ENCODE results near the gene CEP104. TPM values are rescaled to one million over a fixed set of nuclear protein-coding genes. Genes with fewer than 3 reads are reported as not detected.
A peak's percentile ranks its signal among the peaks of the same experiment; 100 is the strongest.

The CEP104 gene
- total and polyA plus RNA-seq, 9 of the 15 experiments (the other 6 are each of a cell fraction or from before 2014, with no cell fraction given), result 11.2 to 63.4 (median 42.6) TPM

DNA sequence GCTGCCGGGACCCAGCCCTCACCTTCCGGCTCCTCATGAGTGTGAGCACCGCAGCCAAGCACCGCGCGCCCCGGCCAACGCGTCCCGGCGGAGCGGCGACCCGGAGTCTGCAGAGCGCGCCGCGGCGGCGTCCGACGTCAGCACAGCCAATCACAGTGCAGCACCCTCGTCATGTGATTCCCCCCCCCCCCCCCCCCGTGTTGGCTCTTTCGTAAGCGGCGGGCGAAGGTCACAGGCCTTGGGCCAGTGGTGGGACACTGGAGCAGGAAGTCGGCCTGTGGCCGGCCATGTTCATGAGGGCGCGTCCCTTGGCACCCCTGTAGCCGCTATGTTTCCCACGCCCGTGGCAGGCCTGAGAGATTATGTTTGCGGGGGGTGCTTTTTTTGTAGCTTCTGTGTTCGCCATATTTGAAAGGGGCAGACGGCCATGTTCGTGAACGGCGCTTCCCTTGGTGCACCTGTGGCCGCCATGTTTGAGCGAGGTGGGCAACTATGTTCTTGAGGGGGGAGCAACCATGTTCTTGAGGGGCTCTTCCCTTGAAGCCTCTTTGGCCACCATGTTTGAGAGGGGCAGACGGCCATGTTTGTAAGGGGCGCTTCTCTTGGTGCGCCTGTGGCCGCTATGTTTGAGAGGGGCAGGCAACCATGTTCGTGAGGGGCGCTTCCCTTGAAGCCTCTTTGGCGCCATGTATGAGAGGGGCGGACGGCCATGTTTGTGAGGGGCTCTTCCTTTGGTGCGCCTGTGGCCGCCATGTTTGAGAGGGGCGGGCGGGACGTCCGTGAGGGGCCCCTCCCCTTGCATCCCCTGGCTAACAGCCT, 43.3 kb upstream of the CEP104 start, which contains the start of gene C1orf174 (continued):
- TF ChIP-seq UBTF (IDR thresholded peaks at IDR 0.05; ENCODE audit: borderline replicate concordance in 1 of 2, low read depth in 2 of 2, low read length in 2 of 2) (peak; percentile 68 to 79; a peak in 2 of 4 replicates), GTF2E2 (tag; IDR thresholded peaks at IDR 0.05) (no peak; the same call in 1 of the 2 replicates), ZNF764 (CRISPR knock-in tag; IDR thresholded peaks at IDR 0.05; ENCODE audit: low read depth) (no peak), MIER1 (IDR thresholded peaks at IDR 0.05; ENCODE audit: low read depth) (no peak), GABPB1 (CRISPR knock-in tag; IDR thresholded peaks at IDR 0.05) (peak; percentile 74), ZNF41 (CRISPR knock-in tag; conservative IDR thresholded peaks at IDR 0.05) (peak; percentile 67; the same call in 1 of the 2 replicates), OTX1 (CRISPR knock-in tag; IDR thresholded peaks at IDR 0.05) (peak; percentile 53; the same call in 1 of the 2 replicates), PHF8 (IDR thresholded peaks at IDR 0.05; ENCODE audit: borderline replicate concordance, low read length) (peak; percentile 97), ARHGAP35 (IDR thresholded peaks at IDR 0.05; ENCODE audit: partially characterized antibody) (no peak), CLOCK (CRISPR knock-in tag; IDR thresholded peaks at IDR 0.05; ENCODE audit: borderline replicate concordance) (no peak), ARID1B (IDR thresholded peaks at IDR 0.05) (no peak; the same call in 1 of the 2 replicates), CREM (IDR thresholded peaks at IDR 0.05; ENCODE audit: low read depth) (peak; percentile 92), SAFB (IDR thresholded peaks at IDR 0.05; ENCODE audit: borderline replicate concordance, low read depth, low read length) (0 out of 2 replicates have a peak, but pooled peaks have one; percentile 57), MYC (IDR thresholded peaks at IDR 0.05; ENCODE audit: low read depth, low read length) (peak; percentile 75), MYC (CRISPR knock-in tag; IDR thresholded peaks at IDR 0.05; ENCODE audit: borderline replicate concordance, low read depth) (peak; percentile 63; the same call in 1 of the 2 replicates), MTA2 (IDR thresholded peaks at IDR 0.05; ENCODE audit: low read depth) (0 out of 2 replicates have a peak, but pooled peaks have one; percentile 17)
- TF ChIP-seq, protein P1, sequence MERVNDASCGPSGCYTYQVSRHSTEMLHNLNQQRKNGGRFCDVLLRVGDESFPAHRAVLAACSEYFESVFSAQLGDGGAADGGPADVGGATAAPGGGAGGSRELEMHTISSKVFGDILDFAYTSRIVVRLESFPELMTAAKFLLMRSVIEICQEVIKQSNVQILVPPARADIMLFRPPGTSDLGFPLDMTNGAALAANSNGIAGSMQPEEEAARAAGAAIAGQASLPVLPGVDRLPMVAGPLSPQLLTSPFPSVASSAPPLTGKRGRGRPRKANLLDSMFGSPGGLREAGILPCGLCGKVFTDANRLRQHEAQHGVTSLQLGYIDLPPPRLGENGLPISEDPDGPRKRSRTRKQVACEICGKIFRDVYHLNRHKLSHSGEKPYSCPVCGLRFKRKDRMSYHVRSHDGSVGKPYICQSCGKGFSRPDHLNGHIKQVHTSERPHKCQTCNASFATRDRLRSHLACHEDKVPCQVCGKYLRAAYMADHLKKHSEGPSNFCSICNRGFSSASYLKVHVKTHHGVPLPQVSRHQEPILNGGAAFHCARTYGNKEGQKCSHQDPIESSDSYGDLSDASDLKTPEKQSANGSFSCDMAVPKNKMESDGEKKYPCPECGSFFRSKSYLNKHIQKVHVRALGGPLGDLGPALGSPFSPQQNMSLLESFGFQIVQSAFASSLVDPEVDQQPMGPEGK (CRISPR knock-in tag; IDR thresholded peaks at IDR 0.05; ENCODE audit: borderline replicate concordance), result no peak
- TF ChIP-seq, protein P2, sequence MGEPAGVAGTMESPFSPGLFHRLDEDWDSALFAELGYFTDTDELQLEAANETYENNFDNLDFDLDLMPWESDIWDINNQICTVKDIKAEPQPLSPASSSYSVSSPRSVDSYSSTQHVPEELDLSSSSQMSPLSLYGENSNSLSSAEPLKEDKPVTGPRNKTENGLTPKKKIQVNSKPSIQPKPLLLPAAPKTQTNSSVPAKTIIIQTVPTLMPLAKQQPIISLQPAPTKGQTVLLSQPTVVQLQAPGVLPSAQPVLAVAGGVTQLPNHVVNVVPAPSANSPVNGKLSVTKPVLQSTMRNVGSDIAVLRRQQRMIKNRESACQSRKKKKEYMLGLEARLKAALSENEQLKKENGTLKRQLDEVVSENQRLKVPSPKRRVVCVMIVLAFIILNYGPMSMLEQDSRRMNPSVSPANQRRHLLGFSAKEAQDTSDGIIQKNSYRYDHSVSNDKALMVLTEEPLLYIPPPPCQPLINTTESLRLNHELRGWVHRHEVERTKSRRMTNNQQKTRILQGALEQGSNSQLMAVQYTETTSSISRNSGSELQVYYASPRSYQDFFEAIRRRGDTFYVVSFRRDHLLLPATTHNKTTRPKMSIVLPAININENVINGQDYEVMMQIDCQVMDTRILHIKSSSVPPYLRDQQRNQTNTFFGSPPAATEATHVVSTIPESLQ (CRISPR knock-in tag; IDR thresholded peaks at IDR 0.05), result no peak
